H1 (cell line): ENCODE data around the gene CHD6. TPM values are rescaled to one million over a fixed set of nuclear protein-coding genes. Genes with fewer than 3 reads are reported as not detected.

Experiments
- CTCF ChIA-PET: fragments of 300-600 bp; sonication (Branson Sonifier 250); formaldehyde crosslinking; loops from one replicate; lab custom pipeline; 2021; ENCODE audit not compliant: partially characterized antibody; lab: Charles Lee
- POLR2A ChIA-PET: fragments of 300-600 bp; sonication (Branson Sonifier 250); formaldehyde crosslinking; loops from one replicate; lab custom pipeline; 2021; ENCODE audit warnings: inconsistent platforms; ENCODE audit not compliant: partially characterized antibody; lab: Charles Lee
- DNase-seq, 2 experiments: peaks; one replicate each; pipeline versions ENCODE4 v3.0.0 to v3.0.0-alpha.2; 2010 to 2022; ENCODE audit warnings: low spot score in 2 of 2, low read depth in 1 of 2, mixed read lengths in 1 of 2
- FAIRE-seq: peaks from 2 replicates; lab custom pipeline; 2011; peaks lifted over from hg19 to GRCh38; lab: Jason Lieb, UNC
- H2AFZ ChIP-seq: 2 replicates; pipeline ENCODE4 v1.8.1; 2012; ENCODE audit warnings: low read length, inconsistent platforms
- H2AK5ac ChIP-seq: 2 replicates; pipeline ENCODE4 v1.6.1; 2013; ENCODE audit warnings: low read depth, low read length
- H2BK120ac ChIP-seq: replicated peaks from 2 replicates; pipeline ENCODE3; 2013; ENCODE audit warnings: low read depth, low read length, inconsistent platforms
- H2BK12ac ChIP-seq: 2 replicates; pipeline ENCODE4 v1.6.1; 2013; ENCODE audit warnings: low read depth, low read length
- H2BK15ac ChIP-seq: 2 replicates; pipeline ENCODE4 v1.6.1; 2013; ENCODE audit warnings: low read length
- H2BK20ac ChIP-seq: 2 replicates; pipeline ENCODE4 v1.6.1; 2013; ENCODE audit warnings: low read length
- H2BK5ac ChIP-seq: 2 replicates; pipeline ENCODE4 v1.6.1; 2013; ENCODE audit warnings: low read depth, low read length
- H3K14ac ChIP-seq: 2 replicates; pipeline ENCODE4 v1.6.1; 2013; ENCODE audit warnings: inconsistent platforms; ENCODE audit not compliant: insufficient read length
- H3K18ac ChIP-seq: 2 replicates; pipeline ENCODE4 v1.6.1; 2013; ENCODE audit warnings: low read length; ENCODE audit errors: extremely low read depth
- H3K23ac ChIP-seq: 2 replicates; pipeline ENCODE4 v1.6.1; 2013; ENCODE audit warnings: inconsistent platforms; ENCODE audit not compliant: insufficient read length
- H3K23me2 ChIP-seq: 2 replicates; pipeline ENCODE4 v1.6.1; 2013; ENCODE audit warnings: low read depth, low read length
- H3K27ac ChIP-seq: 2 replicates; pipeline ENCODE4 v1.6.1; 2011; ENCODE audit warnings: low read depth, low read length, inconsistent platforms
- H3K27me3 ChIP-seq, 4 experiments: replicated peaks in 1 of 4; 1 replicate in 1 of 4; 2 replicates in 3 of 4; pipeline versions ENCODE4 v1.6.1 to v1.8.1; 2011 to 2013; ENCODE audit warnings: low read length in 3 of 4, mild to moderate bottlenecking in 3 of 4, inconsistent platforms in 2 of 4, mixed read lengths in 2 of 4, moderate library complexity in 1 of 4; ENCODE audit not compliant: control insufficient read depth in 3 of 4, insufficient read depth in 3 of 4; ENCODE audit errors: extremely low read depth in 1 of 4
- H3K36me3 ChIP-seq, 4 experiments: 2 replicates each; pipeline versions ENCODE4 v1.6.1 to v1.8.1; 2011 to 2013; ENCODE audit warnings: mild to moderate bottlenecking in 4 of 4, low read length in 3 of 4, moderate library complexity in 2 of 4, control low read depth in 1 of 4, inconsistent platforms in 1 of 4; ENCODE audit not compliant: insufficient read depth in 4 of 4, control insufficient read depth in 2 of 4
- H3K4ac ChIP-seq: replicated peaks from 2 replicates; pipeline ENCODE3; 2013; ENCODE audit warnings: low read length, low read depth, mixed read lengths, inconsistent platforms; ENCODE audit not compliant: insufficient read length
- H3K4me1 ChIP-seq, 4 experiments: replicated peaks in 1 of 4; 1 replicate in 1 of 4; 2 replicates in 3 of 4; pipeline versions ENCODE4 v1.6.1 to v1.8.1; 2011 to 2013; ENCODE audit warnings: low read length in 3 of 4, inconsistent platforms in 2 of 4, mixed read lengths in 1 of 4; ENCODE audit not compliant: insufficient read depth in 4 of 4, control insufficient read depth in 3 of 4
- H3K4me2 ChIP-seq, 2 experiments: 2 replicates each; pipeline versions ENCODE4 v1.6.1 to v1.8.1; 2011 to 2013; ENCODE audit warnings: low read depth in 2 of 2, low read length in 2 of 2, control low read depth in 1 of 2, inconsistent platforms in 1 of 2, mild to moderate bottlenecking in 1 of 2; ENCODE audit not compliant: insufficient read depth in 1 of 2
- H3K4me3 ChIP-seq, 4 experiments: fragments of 200-600, 300-600 bp in 1 of 4; sonication (generic), shearing (Covaris generic), sonication (Bioruptor Twin) in 1 of 4; 2 replicates each; pipeline versions ENCODE4 v1.5.1 to v1.8.1; 2011 to 2016; ENCODE audit warnings: low read length in 4 of 4, low read depth in 3 of 4, control low read depth in 2 of 4, inconsistent platforms in 2 of 4, mild to moderate bottlenecking in 2 of 4, mixed read lengths in 1 of 4, moderate library complexity in 1 of 4; ENCODE audit not compliant: insufficient read depth in 2 of 4; ENCODE audit errors: extremely low read depth in 1 of 4
- H3K56ac ChIP-seq: replicated peaks from 2 replicates; pipeline ENCODE3; 2013; ENCODE audit warnings: low read depth, mild to moderate bottlenecking, mixed read lengths, low read length, inconsistent platforms; ENCODE audit not compliant: insufficient read length
- H3K79me1 ChIP-seq: 2 replicates; pipeline ENCODE4 v1.6.1; 2013; ENCODE audit warnings: low read depth, low read length, control low read depth
- H3K79me2 ChIP-seq, 2 experiments: 2 replicates each; pipeline versions ENCODE4 v1.6.1 to v1.8.1; 2012 to 2013; ENCODE audit warnings: low read length in 2 of 2, mild to moderate bottlenecking in 2 of 2, inconsistent platforms in 1 of 2; ENCODE audit not compliant: insufficient read depth in 2 of 2, control insufficient read depth in 1 of 2
- H3K9ac ChIP-seq, 4 experiments: replicated peaks in 1 of 4; 1 replicate in 1 of 4; 2 replicates in 3 of 4; pipeline versions ENCODE4 v1.6.1 to v1.8.1; 2011 to 2013; ENCODE audit warnings: low read depth in 3 of 4, low read length in 3 of 4, control low read depth in 2 of 4, mild to moderate bottlenecking in 2 of 4, moderate library complexity in 2 of 4, inconsistent platforms in 1 of 4; ENCODE audit errors: extremely low read depth in 1 of 4
- H3K9me3 ChIP-seq, 2 experiments: 2 replicates each; pipeline versions ENCODE4 v1.6.1 to v1.8.1; 2012 to 2013; ENCODE audit warnings: mild to moderate bottlenecking in 2 of 2, moderate library complexity in 2 of 2, control low read depth in 1 of 2, inconsistent platforms in 1 of 2, low read depth in 1 of 2, low read length in 1 of 2, mixed read lengths in 1 of 2; ENCODE audit not compliant: insufficient read depth in 2 of 2
- H4K20me1 ChIP-seq, 2 experiments: replicated peaks in 1 of 2; 2 replicates each; pipeline versions ENCODE3 to v1.8.1; 2011 to 2013; ENCODE audit warnings: inconsistent platforms in 2 of 2, low read length in 2 of 2, mild to moderate bottlenecking in 1 of 2; ENCODE audit not compliant: insufficient read depth in 2 of 2, control insufficient read depth in 1 of 2
- H4K5ac ChIP-seq: 2 replicates; pipeline ENCODE4 v1.6.1; 2013; ENCODE audit warnings: low read length, low read depth, mixed read lengths, inconsistent platforms; ENCODE audit not compliant: insufficient read length
- H4K8ac ChIP-seq: 2 replicates; pipeline ENCODE4 v1.8.0; 2013; ENCODE audit warnings: mild to moderate bottlenecking, moderate library complexity, low read length, inconsistent platforms; ENCODE audit not compliant: insufficient read depth; ENCODE audit errors: extremely low read depth
- H4K91ac ChIP-seq: replicated peaks from 2 replicates; pipeline ENCODE3; 2013; ENCODE audit warnings: low read length, mixed read lengths, inconsistent platforms; ENCODE audit not compliant: insufficient read length
- CHD1 ChIP-seq: IDR thresholded peaks from 2 replicates; pipeline ENCODE4 v1.6.1; 2012; ENCODE audit warnings: low read depth, low read length, improper control_type of control experiment
- EGR1 ChIP-seq: IDR thresholded peaks from 2 replicates; pipeline ENCODE4 v1.6.1; 2011; ENCODE audit warnings: low read depth, low read length, borderline replicate concordance
- JUND ChIP-seq: IDR thresholded peaks from 2 replicates; pipeline ENCODE4 v1.6.1; 2011; ENCODE audit warnings: mild to moderate bottlenecking, improper control_type of control experiment, low read length
- KDM1A ChIP-seq: fragments of 200-600, 300-600 bp; sonication (generic); IDR thresholded peaks from 2 replicates; pipeline ENCODE4 v1.7.1; 2016; ENCODE audit warnings: mild to moderate bottlenecking, low read length, borderline replicate concordance
- KDM5A ChIP-seq: fragments of 200-600 bp; IDR thresholded peaks from 2 replicates; pipeline ENCODE4 v1.7.1; 2012; ENCODE audit warnings: mild to moderate bottlenecking, low read length, inconsistent platforms, mixed read lengths
- RAD21 ChIP-seq, 2 experiments: IDR thresholded peaks in 1 of 2; conservative IDR thresholded peaks in 1 of 2; 2 replicates each; pipeline ENCODE4 v1.6.1; 2011; ENCODE audit warnings: low read depth in 2 of 2, low read length in 2 of 2, improper control_type of control experiment in 1 of 2, inconsistent platforms in 1 of 2, mild to moderate bottlenecking in 1 of 2, moderate library complexity in 1 of 2
- RBBP5 ChIP-seq: IDR thresholded peaks from 2 replicates; pipeline ENCODE4 v1.7.1; 2012; ENCODE audit warnings: low read depth, mild to moderate bottlenecking, inconsistent platforms, low read length, moderate library complexity, borderline replicate concordance
- SAP30 ChIP-seq: fragments of 300-600 bp; sonication (generic); IDR thresholded peaks from 2 replicates; pipeline ENCODE4 v1.7.1; 2012; ENCODE audit warnings: low read length, moderate library complexity, mild to moderate bottlenecking, inconsistent platforms; ENCODE audit not compliant: insufficient read depth, insufficient replicate concordance
- SIN3A ChIP-seq, 2 experiments: IDR thresholded peaks in 1 of 2; conservative IDR thresholded peaks in 1 of 2; 2 replicates each; pipeline ENCODE4 v1.6.1; 2011 to 2012; ENCODE audit warnings: low read length in 2 of 2, improper control_type of control experiment in 1 of 2, low read depth in 1 of 2, mild to moderate bottlenecking in 1 of 2
- SRF ChIP-seq: IDR thresholded peaks from 2 replicates; pipeline ENCODE4 v1.6.1; 2011; ENCODE audit warnings: mild to moderate bottlenecking, low read depth, low read length, moderate library complexity
- TEAD4 ChIP-seq: IDR thresholded peaks from 2 replicates; pipeline ENCODE4 v1.6.1; 2012; ENCODE audit warnings: low read depth, low read length, inconsistent platforms, mixed read lengths
- USF2 ChIP-seq: IDR thresholded peaks from 2 replicates; pipeline ENCODE4 v1.6.1; 2011; ENCODE audit warnings: low read length, improper control_type of control experiment
- YY1 ChIP-seq: IDR thresholded peaks from 2 replicates; pipeline ENCODE4 v1.6.1; 2011; ENCODE audit warnings: low read depth, mild to moderate bottlenecking, low read length
- WGBS, 2 experiments: shearing (Covaris generic) in 1 of 2; methylation state at CpG; one replicate each; pipeline versions ENCODE4 v1.1.6 to v1.1.7; 2013 to 2015; ENCODE audit warnings: low lambda C conversion rate in 2 of 2, mixed read lengths in 2 of 2, inconsistent platforms in 1 of 2, low coverage in 1 of 2, missing lambda C conversion rate in 1 of 2; ENCODE audit not compliant: insufficient replicate concordance in 2 of 2, insufficient coverage in 1 of 2, insufficient read length in 1 of 2; ENCODE audit errors: extremely low coverage in 1 of 2, missing lambda C conversion rate in 1 of 2; 5-methylcytosine and 5-hydroxymethylcytosine counted together
- polyA plus RNA-seq, 7 experiments: library from polyadenylated mRNA; depleted of rRNA in 3 of 7; stranded (reverse) in 5 of 7; unstranded in 2 of 7; fragments of >200 nt in 5 of 7; fragments of 200-250 nt in 2 of 7; gene quantifications; 1 replicate in 5 of 7; 2 replicates in 1 of 7; 4 replicates in 1 of 7; pipeline versions ENCODE4 v1.2.1 to v1.2.3, GENCODE V29; 2011 to 2013; ENCODE audit warnings: missing spikeins in 2 of 7, mixed read lengths in 2 of 7
- total RNA-seq: library from RNA; stranded (reverse); fragmentation: NEBNext Ultra II Directional; extraction: Animal tissue kit (Norgen Biotek cat#: 25700); gene quantifications from 2 replicates; pipeline ENCODE4 v1.2.1, GENCODE V29; 2021

CHD6 gene
- total and polyA plus RNA-seq, 2 of the 8 experiments (the other 6 are each of a cell fraction or from before 2014, with no cell fraction given): 11.1 to 62.9 TPM

GRCh38 chr20:41534842-41535241 is 83.3 kb downstream of the CHD6 start:
- H3K9ac ChIP-seq: no peak overlapping the region
- no peak overlapping the region for H3K56ac ChIP-seq
- no peak for DNase-seq
- H4K91ac ChIP-seq: no peak overlapping the region
- H3K18ac ChIP-seq: no peak overlapping the region
- H2AFZ ChIP-seq: no peak overlapping the region
- H2BK12ac ChIP-seq: no peak overlapping the region
- no peak overlapping the region for H2BK120ac ChIP-seq
- H4K20me1 ChIP-seq: peaks cover 3 to 4% of the 10 kb centered on the region in 2 experiments
- H3K4ac ChIP-seq: no peak overlapping the region
- FAIRE-seq: no peak
- H2BK20ac ChIP-seq: no peak overlapping the region
- POLR2A ChIA-PET: no interaction called here
- no peak overlapping the region for H3K23ac ChIP-seq
- H3K4me2 ChIP-seq: no peak overlapping the region
- peaks cover 0 to 58% of the 10 kb centered on the region in 2 experiments; a peak in 2 of 4 replicates for H3K79me2 ChIP-seq
- H2BK15ac ChIP-seq: no peak overlapping the region
- WGBS, 2 experiments: 83% methylated on average over 2 of the region's 2 CpGs; no CpG with 5 or more reads in 1 of the 2 experiments
- no peaks in the 10 kb centered on the region for H3K4me1 ChIP-seq
- no peak overlapping the region for H2BK5ac ChIP-seq
- no peak overlapping the region for H4K8ac ChIP-seq
- H3K79me1 ChIP-seq: peaks cover 6% of the 10 kb centered on the region; the same call in 1 of the 2 replicates
- H3K27ac ChIP-seq: no peak overlapping the region
- H2AK5ac ChIP-seq: no peak overlapping the region
- peaks cover 0 to 11% of the 10 kb centered on the region in 2 experiments; a peak in 2 of 4 replicates for H3K9me3 ChIP-seq
- H3K14ac ChIP-seq: no peak overlapping the region
- no peaks in the 10 kb centered on the region for H3K23me2 ChIP-seq
- CTCF ChIA-PET: no interaction called here
- H3K36me3 ChIP-seq: peaks cover 0 to 25% (median 13%) of the 10 kb centered on the region in 4 experiments; a peak in 6 of 8 replicates
- H3K4me3 ChIP-seq: no peak overlapping the region
- no peak overlapping the region for H4K5ac ChIP-seq
- H3K27me3 ChIP-seq: no peaks in the 10 kb centered on the region
- TF ChIP-seq CHD1: no peak
- TF ChIP-seq JUND: no peak
- TF ChIP-seq EGR1: no peak
- no peak for TF ChIP-seq SIN3A (conservative IDR thresholded peaks at IDR 0.05 in 1 of 2, IDR thresholded peaks at IDR 0.05 in 1 of 2; ENCODE audit: low read depth in 1 of 2, low read length in 2 of 2)
- no peak for TF ChIP-seq USF2
- TF ChIP-seq KDM5A: no peak
- TF ChIP-seq RBBP5: no peak
- no peak for TF ChIP-seq SRF
- TF ChIP-seq TEAD4: no peak
- TF ChIP-seq SAP30: no peak
- TF ChIP-seq YY1: no peak
- TF ChIP-seq KDM1A: no peak
- no peak for TF ChIP-seq RAD21 (IDR thresholded peaks at IDR 0.05 in 1 of 2, conservative IDR thresholded peaks at IDR 0.05 in 1 of 2; ENCODE audit: low read depth in 2 of 2, low read length in 2 of 2)
